Spinal cord (tissue), 10 donors: ENCODE results near the gene MTA2. TPM values are rescaled to one million over a fixed set of nuclear protein-coding genes. Genes with fewer than 3 reads are reported as not detected.
"Not testable (repeated sequence)": the region's sequence is repeated elsewhere in the genome, so short reads cannot be mapped to it uniquely, and the experiment has no call there.

Experiments
- DNase-seq, 6 donors: peaks; one replicate each; pipeline versions ENCODE4 v3.0.0 to v3.0.0-alpha.2; 2013 to 2015; ENCODE audit warnings: low spot score in 6 of 6, low read depth in 4 of 6
- H3K27ac ChIP-seq: one replicate; pipeline ENCODE4 v1.5.1; 2013; ENCODE audit warnings: low read depth, low read length, control low read depth
- H3K27me3 ChIP-seq: one replicate; pipeline ENCODE4 v1.6.1; 2013; ENCODE audit warnings: low read length; ENCODE audit not compliant: control insufficient read depth, insufficient read depth
- H3K36me3 ChIP-seq: one replicate; pipeline ENCODE4 v1.6.1; 2013; ENCODE audit warnings: low read length; ENCODE audit not compliant: control insufficient read depth, insufficient read depth
- H3K4me1 ChIP-seq: one replicate; pipeline ENCODE4 v1.6.1; 2013; ENCODE audit warnings: low read length; ENCODE audit not compliant: control insufficient read depth, insufficient read depth
- H3K4me3 ChIP-seq: one replicate; pipeline ENCODE4 v1.5.1; 2013; ENCODE audit warnings: low read depth, low read length, control low read depth
- H3K9me3 ChIP-seq: one replicate; pipeline ENCODE4 v1.6.1; 2013; ENCODE audit warnings: low read length; ENCODE audit not compliant: control insufficient read depth, insufficient read depth
- WGBS: methylation state at CpG from one replicate; pipeline ENCODE4 v1.1.5; 2013; ENCODE audit warnings: missing lambda C conversion rate; ENCODE audit not compliant: insufficient coverage; 5-methylcytosine and 5-hydroxymethylcytosine counted together
- polyA plus RNA-seq, 2 donors: library from polyadenylated mRNA; unstranded; fragments of 120-200 nt; gene quantifications; one replicate each; pipeline ENCODE4 v1.2.1, GENCODE V29; 2013; ENCODE audit not compliant: insufficient read length in 2 of 2
- total RNA-seq, 2 donors: library from RNA; depleted of rRNA in 1 of 2; stranded (reverse); fragments of 120-200 nt in 1 of 2; fragments of >200 nt in 1 of 2; gene quantifications; one replicate each; pipeline versions ENCODE4 v1.2.3 to v1.2.4, GENCODE V29; 2013 to 2014
- donor health status: healthy.

Gene MTA2
- total and polyA plus RNA-seq, 4 donors: 72.9 to 91.6 (median 85.1) TPM

- H3K27ac ChIP-seq: peak overlapping the region; percentile 98
- H3K36me3 ChIP-seq: peaks cover 52% of the 10 kb centered on the region
- DNase-seq: no peak
- no peaks in the 10 kb centered on the region for H3K9me3 ChIP-seq
- H3K4me3 ChIP-seq: peak overlapping the region; percentile 99
- WGBS: 8% methylated on average over 4 of the region's 11 CpGs
- no peaks in the 10 kb centered on the region for H3K27me3 ChIP-seq
- peaks cover 23% of the 10 kb centered on the region for H3K4me1 ChIP-seq
These were observed 43.9 kb upstream of the MTA2 start for GRCh38 chr11:62645671-62645945.

DNA sequence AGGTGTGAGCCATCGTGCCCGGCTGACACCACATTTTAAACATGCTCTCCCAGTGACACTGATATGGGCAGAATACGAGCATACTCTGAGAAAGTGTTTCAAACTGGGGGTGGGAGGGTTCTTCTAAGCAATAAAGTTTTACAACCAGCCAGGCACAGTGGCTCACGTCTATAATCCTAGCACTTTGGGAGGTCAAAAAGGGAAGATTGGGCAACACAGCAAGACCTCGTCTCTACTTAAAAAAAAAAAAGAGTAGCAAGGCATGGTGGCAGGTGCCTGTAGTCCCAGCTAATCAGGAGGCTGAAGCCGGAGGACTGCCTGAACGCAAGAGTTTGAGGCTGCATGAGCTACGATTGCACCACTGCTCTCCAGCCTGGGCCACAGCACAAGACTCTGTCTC is 42.6 kb upstream of the MTA2 start:
- no peak for DNase-seq
- Histone ChIP-seq H3K4me3 (no peak overlapping the region), H3K36me3 (peaks cover 44% of the 10 kb centered on the region), H3K4me1 (peaks cover 23% of the 10 kb centered on the region), H3K27me3 (no peaks in the 10 kb centered on the region), H3K27ac (no peak overlapping the region), H3K9me3 (no peaks in the 10 kb centered on the region)
- WGBS: 88% methylated on average over 4 of the region's 8 CpGs

DNA sequence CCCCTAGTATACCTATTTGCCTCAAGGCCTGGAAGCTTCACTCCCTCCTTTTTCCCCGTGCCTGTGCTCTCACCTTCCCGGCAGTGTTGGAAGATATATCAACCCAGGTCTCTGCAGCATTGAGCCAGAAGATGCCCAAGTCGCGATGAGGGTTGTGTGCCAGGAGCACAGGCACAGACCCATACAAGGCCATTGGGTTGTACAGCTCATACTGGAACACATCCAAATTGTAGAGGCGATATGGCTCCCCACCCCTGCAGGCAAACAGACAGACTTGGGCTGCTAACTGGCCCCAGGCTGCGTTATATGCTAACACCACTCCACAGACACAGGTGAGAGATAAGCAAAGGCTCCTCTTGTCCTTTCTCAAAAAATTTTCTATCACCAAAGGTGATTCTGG is 30.8 kb upstream of the MTA2 start:
- 96% methylated on average over 6 of the region's 6 CpGs for WGBS

GRCh38 chr11:62627713-62628112 is 26.0 kb upstream of the MTA2 start:
- Histone ChIP-seq H3K9me3 (no peaks in the 10 kb centered on the region), H3K27me3 (no peaks in the 10 kb centered on the region), H3K27ac (no peak overlapping the region), H3K4me3 (no peak overlapping the region), H3K4me1 (no peaks in the 10 kb centered on the region), H3K36me3 (peaks cover 86% of the 10 kb centered on the region)
- 83% methylated on average over 3 of the region's 3 CpGs for WGBS
- DNase-seq: no peak

More for the DNA sequence above, 30.8 kb upstream of the MTA2 start:
- Histone ChIP-seq H3K9me3 (no peaks in the 10 kb centered on the region), H3K4me3 (no peak overlapping the region), H3K27ac (no peak overlapping the region), H3K4me1 (no peaks in the 10 kb centered on the region), H3K36me3 (peaks cover 97% of the 10 kb centered on the region), H3K27me3 (no peaks in the 10 kb centered on the region)
- DNase-seq: no peak

DNA sequence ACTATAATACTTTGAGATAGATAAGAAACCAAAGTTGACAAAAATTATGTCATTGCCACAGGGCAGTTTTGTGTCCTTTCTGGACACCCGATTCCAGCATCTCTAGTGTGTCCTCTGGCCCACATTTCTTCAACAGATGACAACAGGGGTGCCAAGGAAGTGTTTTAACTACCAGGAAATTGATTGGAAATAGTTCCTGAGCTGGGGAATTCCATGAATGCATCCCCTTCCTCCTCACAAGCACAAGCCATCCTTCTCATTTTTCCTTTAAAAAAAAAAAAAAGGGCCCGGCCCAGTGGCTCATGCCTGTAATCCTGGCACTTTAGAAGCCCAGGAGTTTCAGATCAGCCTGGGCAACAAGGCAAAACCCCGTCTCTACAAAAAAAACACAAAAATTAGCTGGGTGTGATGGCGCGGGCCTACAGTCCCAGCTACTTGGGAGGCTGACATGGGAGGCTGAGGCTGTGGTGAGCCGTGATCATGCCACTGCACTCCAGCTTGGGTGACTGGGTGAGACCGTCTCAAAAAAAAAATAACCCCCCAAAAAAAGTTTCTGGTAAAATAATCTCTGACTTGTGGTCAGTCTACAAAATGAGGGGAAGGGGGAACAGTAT is 20.9 kb upstream of the MTA2 start:
- no peaks in the 10 kb centered on the region for H3K9me3 ChIP-seq
- peaks cover 52% of the 10 kb centered on the region for H3K36me3 ChIP-seq
- H3K27me3 ChIP-seq: no peaks in the 10 kb centered on the region
- no peak for DNase-seq
- 71% methylated on average over 1 of the region's 7 CpGs for WGBS
- peak overlapping the region; percentile 90 for H3K27ac ChIP-seq
- peak overlapping the region; percentile 86 for H3K4me3 ChIP-seq
- H3K4me1 ChIP-seq: peaks cover 12% of the 10 kb centered on the region

- under 1% methylated on average over 76 of the region's 77 CpGs for WGBS
- peaks cover 12% of the 10 kb centered on the region for H3K4me1 ChIP-seq
- peaks cover 52% of the 10 kb centered on the region for H3K36me3 ChIP-seq
- peak; percentile 84 to 99 (median 94) for DNase-seq
- H3K27ac ChIP-seq: peak within 1 kb of the TSS; percentile 90
- H3K9me3 ChIP-seq: no peaks in the 10 kb centered on the region
- no peaks in the 10 kb centered on the region for H3K27me3 ChIP-seq
- H3K4me3 ChIP-seq: peak within 1 kb of the TSS; percentile 86
These were observed 20.2 kb upstream of the MTA2 start, which contains the start of gene B3GAT3 for GRCh38 chr11:62621567-62622470. Gene B3GAT3, minus strand, starts transcription at chr11:62621986. Its CDS starts 39 bp downstream, at chr11:62621947.

- DNase-seq: no peak
- 0% methylated on average over 4 of the region's 8 CpGs for WGBS
- peaks cover 51% of the 10 kb centered on the region for H3K36me3 ChIP-seq
- no peaks in the 10 kb centered on the region for H3K27me3 ChIP-seq
- no peaks in the 10 kb centered on the region for H3K9me3 ChIP-seq
- peak overlapping the region; percentile 90 for H3K27ac ChIP-seq
- H3K4me3 ChIP-seq: peak overlapping the region; percentile 86
- peaks cover 12% of the 10 kb centered on the region for H3K4me1 ChIP-seq
These were observed 19.4 kb upstream of the MTA2 start for GRCh38 chr11:62621027-62621566.

DNA sequence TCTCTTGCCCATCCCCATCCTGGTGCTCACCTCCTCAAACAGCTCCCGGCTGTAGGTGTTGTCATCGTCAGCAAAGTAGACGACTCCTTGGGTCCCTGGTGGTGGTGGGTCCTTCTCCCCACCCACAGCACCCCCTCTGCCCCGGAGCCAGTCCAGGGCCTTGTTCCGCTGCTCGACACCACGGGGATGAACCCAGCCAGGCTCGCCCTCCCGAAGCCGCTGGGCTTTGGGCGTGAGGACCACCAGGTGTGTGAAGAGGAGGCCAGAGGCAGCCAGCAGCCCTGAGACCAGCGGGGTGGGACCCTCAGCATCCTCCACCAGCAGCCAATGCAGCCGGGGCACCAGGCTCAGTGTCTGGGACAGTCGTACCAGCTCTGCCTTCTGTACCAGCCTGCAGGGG is 15.3 kb upstream of the MTA2 start:
- WGBS: 87% methylated on average over 6 of the region's 14 CpGs
- H3K36me3 ChIP-seq: peaks cover 52% of the 10 kb centered on the region
- peaks cover 26% of the 10 kb centered on the region for H3K4me1 ChIP-seq
- H3K9me3 ChIP-seq, DNase-seq, H3K27me3 ChIP-seq, H3K27ac ChIP-seq, H3K4me3 ChIP-seq: not testable (repeated sequence)

- Histone ChIP-seq H3K9me3 (no peaks in the 10 kb centered on the region), H3K27me3 (no peaks in the 10 kb centered on the region), H3K4me1 (peaks cover 31% of the 10 kb centered on the region), H3K4me3 (no peak overlapping the region), H3K27ac (no peak overlapping the region), H3K36me3 (peaks cover 60% of the 10 kb centered on the region)
- no peak for DNase-seq
- WGBS: 96% methylated on average over 3 of the region's 7 CpGs
These were observed 13.9 kb upstream of the MTA2 start for GRCh38 chr11:62615521-62615920.
